Measurements from ENCODE around the gene ATF6B. TPM values are rescaled to one million over a fixed set of nuclear protein-coding genes. Genes with fewer than 3 reads are reported as not detected.
A peak's percentile ranks its signal among the peaks of the same experiment; 100 is the strongest.

ATF6B gene
- total and polyA plus RNA-seq, 8 donors = 70.7 to 95.8 (median 85.8) TPM

DNA sequence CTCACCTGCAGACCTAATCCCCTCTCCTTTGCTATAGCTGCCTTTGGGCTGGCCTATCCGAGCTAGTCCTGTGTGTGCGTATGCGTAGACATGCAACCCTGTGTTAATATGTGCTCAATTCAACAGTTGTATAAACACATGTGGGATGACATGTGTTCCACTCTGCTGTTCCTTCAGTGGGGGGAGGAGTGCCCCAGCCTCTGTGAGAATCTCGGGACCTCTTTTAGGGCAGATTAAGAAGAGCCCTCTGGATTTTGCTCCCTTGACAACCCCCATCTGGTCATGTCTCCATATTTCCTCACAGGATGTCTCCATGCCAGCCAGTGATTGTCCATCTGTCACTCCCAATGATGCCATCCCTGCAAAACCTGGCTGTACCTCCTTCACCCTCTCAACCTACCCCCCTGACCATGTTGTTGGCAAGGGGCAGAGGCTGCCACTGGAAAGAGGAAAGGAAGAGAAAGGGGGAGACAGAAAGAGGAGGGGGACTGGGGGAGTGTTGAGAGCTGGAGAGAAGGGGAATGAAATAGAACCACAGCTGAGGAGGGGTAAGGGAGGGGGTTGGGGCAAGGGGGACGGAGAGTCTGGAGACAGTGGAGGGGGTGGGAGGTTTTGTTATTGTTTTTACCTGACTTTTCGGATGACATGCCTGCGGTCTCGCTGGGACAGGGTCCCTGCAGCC lies 23.3 kb upstream of the ATF6B start:
- TF ChIP-seq, protein P1, sequence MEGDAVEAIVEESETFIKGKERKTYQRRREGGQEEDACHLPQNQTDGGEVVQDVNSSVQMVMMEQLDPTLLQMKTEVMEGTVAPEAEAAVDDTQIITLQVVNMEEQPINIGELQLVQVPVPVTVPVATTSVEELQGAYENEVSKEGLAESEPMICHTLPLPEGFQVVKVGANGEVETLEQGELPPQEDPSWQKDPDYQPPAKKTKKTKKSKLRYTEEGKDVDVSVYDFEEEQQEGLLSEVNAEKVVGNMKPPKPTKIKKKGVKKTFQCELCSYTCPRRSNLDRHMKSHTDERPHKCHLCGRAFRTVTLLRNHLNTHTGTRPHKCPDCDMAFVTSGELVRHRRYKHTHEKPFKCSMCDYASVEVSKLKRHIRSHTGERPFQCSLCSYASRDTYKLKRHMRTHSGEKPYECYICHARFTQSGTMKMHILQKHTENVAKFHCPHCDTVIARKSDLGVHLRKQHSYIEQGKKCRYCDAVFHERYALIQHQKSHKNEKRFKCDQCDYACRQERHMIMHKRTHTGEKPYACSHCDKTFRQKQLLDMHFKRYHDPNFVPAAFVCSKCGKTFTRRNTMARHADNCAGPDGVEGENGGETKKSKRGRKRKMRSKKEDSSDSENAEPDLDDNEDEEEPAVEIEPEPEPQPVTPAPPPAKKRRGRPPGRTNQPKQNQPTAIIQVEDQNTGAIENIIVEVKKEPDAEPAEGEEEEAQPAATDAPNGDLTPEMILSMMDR (IDR thresholded peaks at IDR 0.05) = no peak
- Histone ChIP-seq H3K4me3 (peak overlapping the region; percentile 5 to 13), H3K4me1 (peaks cover 15 to 45% of the 10 kb centered on the region in 2 donors), H3K27ac (no peak overlapping the region), H3K36me3 (no peaks in the 10 kb centered on the region), H3K9me3 (no peaks in the 10 kb centered on the region), H3K27me3 (peaks cover 35 to 95% of the 10 kb centered on the region in 2 donors)
- ATAC-seq = no peak
- DNase-seq = no peak
- intact Hi-C loops (cut with DNase I) = loop anchor here in 1 of 2 donors (5.0 kb wide), 1 partner anchor 34 kb away; no protein-coding TSS in a partner anchor

DNA sequence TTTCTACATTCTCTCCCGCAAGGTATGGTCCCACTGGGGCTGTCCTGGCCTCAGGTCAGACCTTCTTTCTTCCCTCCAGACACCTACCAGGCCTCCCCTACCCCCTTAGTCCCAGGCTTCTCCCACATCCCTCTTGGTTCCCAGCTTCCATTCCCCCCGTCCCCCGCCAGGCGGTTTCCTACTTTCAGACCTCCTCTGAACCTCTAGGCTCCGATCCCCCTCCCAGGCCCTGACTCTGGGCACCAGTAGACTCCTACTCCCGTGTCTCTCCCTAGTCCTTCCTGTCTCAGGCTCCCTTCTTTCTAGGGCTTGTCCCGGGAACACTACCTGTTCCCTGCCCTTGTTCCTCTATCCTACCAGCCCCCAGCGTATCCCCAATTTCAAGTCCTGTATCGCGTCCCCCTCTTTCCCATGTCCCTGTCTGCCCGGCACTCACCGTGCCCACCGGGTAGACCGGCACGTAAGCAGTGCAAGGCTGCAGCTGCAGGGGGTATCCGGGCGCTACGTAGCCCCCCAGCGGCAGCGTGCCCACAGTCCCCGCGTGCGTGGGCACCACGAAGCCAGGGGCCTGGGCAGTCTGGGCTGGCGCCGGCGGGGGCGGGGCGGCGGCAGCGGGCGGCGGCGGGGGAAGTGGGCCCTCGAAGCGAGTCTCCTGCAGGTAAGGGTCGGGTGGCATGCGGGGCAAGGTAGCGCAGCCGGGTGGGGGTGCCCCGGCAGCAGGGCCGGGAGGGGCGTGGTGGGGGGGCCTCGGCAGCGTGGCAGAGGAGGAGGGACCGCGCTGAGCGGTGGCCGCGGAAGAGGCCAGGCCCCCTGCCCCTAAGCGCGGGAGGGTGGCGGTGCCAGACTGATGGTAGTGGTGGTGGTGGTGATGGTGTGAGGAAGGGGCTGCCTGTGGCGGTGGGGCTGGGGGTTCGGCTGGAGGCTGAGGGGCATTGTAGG lies 22.2 kb upstream of the ATF6B start:
- Histone ChIP-seq H3K4me3 (no peak overlapping the region), H3K27me3 (peaks cover 32 to 89% of the 10 kb centered on the region in 2 donors), H3K9me3 (no peaks in the 10 kb centered on the region), H3K4me1 (peaks cover 15 to 44% of the 10 kb centered on the region in 2 donors), H3K36me3 (no peaks in the 10 kb centered on the region), H3K27ac (no peak overlapping the region)
- intact Hi-C loops (cut with DNase I) = loop anchor here in 1 of 2 donors (5.0 kb wide), 1 partner anchor 33 kb away; no protein-coding TSS in a partner anchor
- TF ChIP-seq, protein P1 (IDR thresholded peaks at IDR 0.05) = no peak
- DNase-seq = no peak
- ATAC-seq = no peak

DNA sequence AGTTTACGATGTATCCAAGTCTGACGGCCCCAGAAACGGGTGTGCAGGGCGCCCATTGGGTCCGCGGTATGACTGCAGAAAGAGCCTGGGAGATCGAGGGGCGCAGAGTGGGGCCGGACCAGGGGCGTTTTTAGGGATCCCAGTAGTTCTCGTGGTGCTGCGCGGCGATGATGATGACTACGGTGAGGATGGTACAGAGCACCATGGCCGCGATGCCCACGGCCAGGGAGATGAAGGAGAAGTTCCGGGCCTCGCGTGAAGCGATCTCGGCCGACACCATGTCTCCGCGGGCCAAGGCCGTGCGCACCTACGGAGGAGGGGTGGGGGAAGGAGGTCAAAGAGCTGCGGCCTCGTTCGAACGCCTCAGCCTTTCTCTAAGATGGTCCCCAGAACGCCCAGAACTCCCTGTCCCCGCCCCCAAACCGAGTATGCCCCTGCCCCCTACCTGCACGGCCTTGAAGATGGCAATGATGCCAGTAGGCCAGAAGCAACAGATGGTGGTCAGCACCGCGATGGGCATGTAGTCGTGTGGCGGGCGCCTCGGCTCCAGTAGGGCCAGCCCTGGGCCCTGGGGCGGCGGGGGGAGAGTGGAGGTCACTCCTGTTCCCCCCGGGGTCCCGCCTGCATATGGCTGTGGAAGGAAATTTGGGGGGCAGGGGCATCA lies 21.2 kb upstream of the ATF6B start:
- H3K4me3 ChIP-seq = peak overlapping the region in 1 of 2 donors; percentile 29
- intact Hi-C loops (cut with DNase I) = no loop called here
- no peak for ATAC-seq
- H3K36me3 ChIP-seq = no peaks in the 10 kb centered on the region
- H3K9me3 ChIP-seq = no peaks in the 10 kb centered on the region
- TF ChIP-seq, protein P1 (IDR thresholded peaks at IDR 0.05) = no peak
- peaks cover 9 to 34% of the 10 kb centered on the region in 2 donors for H3K4me1 ChIP-seq
- no peak overlapping the region for H3K27ac ChIP-seq
- H3K27me3 ChIP-seq = peaks cover 32 to 79% of the 10 kb centered on the region in 2 donors
- DNase-seq = no peak

DNA sequence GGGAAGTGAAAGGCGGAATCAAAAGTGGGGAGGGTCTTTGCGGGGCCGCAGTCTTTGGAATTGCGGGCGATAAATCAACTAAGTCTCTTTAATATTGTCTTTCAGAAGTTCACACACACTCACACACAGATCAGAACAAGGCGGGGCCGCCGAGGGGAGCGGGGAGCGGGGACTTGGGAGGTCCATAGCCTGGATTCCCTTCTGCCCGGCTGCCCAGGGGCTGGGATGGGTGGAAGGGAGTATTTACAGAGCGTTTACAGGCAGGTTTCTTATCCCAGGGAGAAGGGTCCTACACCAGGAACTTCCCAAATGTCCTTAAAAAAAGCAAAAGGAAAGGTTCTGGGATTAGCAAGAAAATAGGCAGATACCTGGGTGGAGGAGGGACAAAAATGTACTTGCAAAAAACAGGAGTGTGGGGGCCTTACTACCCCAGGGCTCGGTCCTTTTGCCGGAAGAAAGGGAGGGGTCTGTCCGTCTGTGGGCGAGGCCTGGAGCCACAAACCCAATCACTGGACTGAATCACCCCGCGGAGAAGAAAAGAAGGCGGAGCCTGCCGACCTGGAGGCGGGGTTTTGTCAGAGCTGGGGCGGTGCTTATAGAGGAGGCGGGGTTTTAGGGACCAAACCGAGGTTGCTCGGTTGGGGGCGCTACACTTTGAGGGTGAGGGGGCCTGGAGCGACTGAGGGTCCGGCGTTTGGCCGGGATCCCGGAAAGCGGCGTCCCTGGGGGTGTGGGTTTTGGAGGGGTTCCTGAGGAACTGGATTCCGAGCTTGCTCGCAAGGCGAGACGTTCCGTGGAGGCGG lies 20.4 kb upstream of the ATF6B start:
- peak; percentile 47 for ATAC-seq
- TF ChIP-seq, protein P1 (IDR thresholded peaks at IDR 0.05) = no peak
- Histone ChIP-seq H3K27ac (no peak overlapping the region), H3K4me1 (peaks cover 5 to 26% of the 10 kb centered on the region in 2 donors), H3K36me3 (no peaks in the 10 kb centered on the region), H3K4me3 (peak overlapping the region in 1 of 2 donors; percentile 29), H3K9me3 (no peaks in the 10 kb centered on the region), H3K27me3 (peaks cover 32 to 74% of the 10 kb centered on the region in 2 donors)
- intact Hi-C loops (cut with DNase I) = no loop called here
- DNase-seq = peak in 3 of 4 donors; percentile 48 to 87 (median 71)
